Pancreas (tissue), 10 donors: Measurements from ENCODE around the gene NPR3. TPM values are rescaled to one million over a fixed set of nuclear protein-coding genes. Genes with fewer than 3 reads are reported as not detected.
A peak's percentile ranks its signal among the peaks of the same experiment; 100 is the strongest.

Source experiments
- ATAC-seq, 4 donors: fragments of 200-7000 bp; cut with Tn5 transposase; one replicate each; pipeline versions ENCODE4 v1.8.0 to v1.9.1; 2020; ENCODE audit warnings: mild to moderate bottlenecking in 4 of 4, moderate library complexity in 4 of 4
- DNase-seq, 6 donors: peaks; one replicate each; pipeline ENCODE4 v3.0.0-alpha.2; 2020
- FAIRE-seq: peaks from 2 replicates; lab custom pipeline; 2012; peaks lifted over from hg19 to GRCh38; lab: Jason Lieb, UNC
- H3K27ac ChIP-seq, 4 donors: fragments of 200-600 bp; sonication (generic); 1 replicate in 3 of 4; 2 replicates in 1 of 4; pipeline versions ENCODE4 v1.5.0 to v1.8.0; 2020
- H3K27me3 ChIP-seq, 4 donors: fragments of 200-600 bp; one replicate each; pipeline ENCODE4 v1.8.0; 2021
- H3K36me3 ChIP-seq, 3 donors: fragments of 200-600 bp; sonication (generic) in 1 of 3; one replicate each; pipeline versions ENCODE4 v1.5.0 to v1.8.0; 2020 to 2021
- H3K4me1 ChIP-seq, 3 donors: fragments of 200-600 bp; one replicate each; pipeline ENCODE4 v1.8.0; 2021
- H3K4me3 ChIP-seq, 4 donors: fragments of 200-600 bp; sonication (generic) in 2 of 4; one replicate each; pipeline versions ENCODE4 v1.5.0 to v1.8.0; 2020 to 2021
- H3K9me3 ChIP-seq, 4 donors: fragments of 200-600 bp; one replicate each; pipeline ENCODE4 v1.8.0; 2021
- WGBS, 2 donors: extraction: QIAGEN DNeasy Blood & Tissue Kit; methylation state at CpG; one replicate each; pipeline ENCODE4 v1.1.7; 2013; 5-methylcytosine and 5-hydroxymethylcytosine counted together
- intact Hi-C, 3 donors: fragments of 100-400 bp; cut with DNase I; formaldehyde crosslinking; loops; one replicate each; pipeline versions ENCODE4 v1.11.1 to v1.14.2; 2022
- polyA plus RNA-seq, 2 donors: library from polyadenylated mRNA; stranded (reverse); fragments of 200-250 nt; gene quantifications; one replicate each; pipeline ENCODE4 v1.2.3, GENCODE V29; 2013
- total RNA-seq, 6 donors: library from RNA; stranded (reverse); fragmentation: NEBNext Ultra II Directional in 4 of 6; extraction: Animal tissue kit (Norgen Biotek cat#: 25700) in 4 of 6; gene quantifications; one replicate each; pipeline versions ENCODE4 v1.2.1 to v1.2.4, GENCODE V29; 2021 to 2023
- TF ChIP-seq, protein P1 (sequence below), 4 donors: fragments of 200-600 bp; sonication (generic) in 3 of 4; IDR thresholded peaks; one replicate each; pipeline versions ENCODE4 v1.5.0 to v1.8.0; 2021; ENCODE audit warnings: antibody characterized with exemption in 4 of 4
- donor health status: healthy with polysubstance abuse.
- donor health status: DM: no; HTN: no; CAD: no; lungs with moderate emphysema.
- donor health status: DM: no; HTN: no; CAD: no.
- donor health status: control.
- donor health status: control.
- donor health status: Bipolar disorder and iron deficiency.
- donor health status: DM: yes; HTN: yes; CAD: no.
- donor health status: DM: no; HTN: no; CAD: no.
- donor health status: DM: no; HTN: no; CAD: no.
- donor health status: DM: yes; HTN: yes; CAD: no.

NPR3 gene
- total and polyA plus RNA-seq, 8 donors, result 0.25 to 1.3 (median 0.54) TPM

GRCh38 chr5:32692036-32692746 is 18.9 kb upstream of the NPR3 start:
- TF ChIP-seq, protein P1, sequence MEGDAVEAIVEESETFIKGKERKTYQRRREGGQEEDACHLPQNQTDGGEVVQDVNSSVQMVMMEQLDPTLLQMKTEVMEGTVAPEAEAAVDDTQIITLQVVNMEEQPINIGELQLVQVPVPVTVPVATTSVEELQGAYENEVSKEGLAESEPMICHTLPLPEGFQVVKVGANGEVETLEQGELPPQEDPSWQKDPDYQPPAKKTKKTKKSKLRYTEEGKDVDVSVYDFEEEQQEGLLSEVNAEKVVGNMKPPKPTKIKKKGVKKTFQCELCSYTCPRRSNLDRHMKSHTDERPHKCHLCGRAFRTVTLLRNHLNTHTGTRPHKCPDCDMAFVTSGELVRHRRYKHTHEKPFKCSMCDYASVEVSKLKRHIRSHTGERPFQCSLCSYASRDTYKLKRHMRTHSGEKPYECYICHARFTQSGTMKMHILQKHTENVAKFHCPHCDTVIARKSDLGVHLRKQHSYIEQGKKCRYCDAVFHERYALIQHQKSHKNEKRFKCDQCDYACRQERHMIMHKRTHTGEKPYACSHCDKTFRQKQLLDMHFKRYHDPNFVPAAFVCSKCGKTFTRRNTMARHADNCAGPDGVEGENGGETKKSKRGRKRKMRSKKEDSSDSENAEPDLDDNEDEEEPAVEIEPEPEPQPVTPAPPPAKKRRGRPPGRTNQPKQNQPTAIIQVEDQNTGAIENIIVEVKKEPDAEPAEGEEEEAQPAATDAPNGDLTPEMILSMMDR (IDR thresholded peaks at IDR 0.05), result no peak
- FAIRE-seq (no peak), ATAC-seq (no peak), DNase-seq (no peak)
- Histone ChIP-seq H3K27me3 (no peaks in the 10 kb centered on the region), H3K4me1 (peaks cover 0 to 5% (median 5%) of the 10 kb centered on the region in 3 donors), H3K4me3 (no peak overlapping the region), H3K36me3 (no peaks in the 10 kb centered on the region), H3K9me3 (no peaks in the 10 kb centered on the region), H3K27ac (no peak overlapping the region)
- intact Hi-C loops, result no loop called here
- 13 to 24% methylated on average over 3 of the region's 3 CpGs for WGBS, 2 donors

DNA sequence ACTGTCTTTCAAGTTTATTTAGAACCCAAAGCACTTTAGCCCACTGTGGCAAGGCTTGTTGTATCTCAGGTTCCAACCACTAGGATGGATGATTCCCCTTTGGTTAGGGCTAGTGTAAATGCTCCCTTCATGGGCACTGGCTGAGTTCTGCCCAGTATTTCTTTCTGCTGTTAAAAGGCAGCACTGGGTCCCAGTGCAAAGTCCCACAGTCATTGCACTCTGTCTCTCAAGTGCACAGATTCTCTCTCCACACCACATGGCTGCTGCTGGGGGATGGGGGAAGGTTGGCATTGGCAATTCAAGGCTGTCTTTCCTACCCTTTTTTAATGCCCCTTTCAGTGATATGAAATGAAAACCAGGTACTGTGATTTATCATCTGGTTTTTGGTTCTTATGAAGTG is 7.2 kb upstream of the NPR3 start:
- ATAC-seq (no peak), DNase-seq (no peak), FAIRE-seq (no peak)
- H3K4me3 ChIP-seq, result no peak overlapping the region
- TF ChIP-seq, protein P1 (IDR thresholded peaks at IDR 0.05), result no peak
- no peaks in the 10 kb centered on the region for H3K36me3 ChIP-seq
- H3K4me1 ChIP-seq, result no peaks in the 10 kb centered on the region
- H3K27me3 ChIP-seq, result no peaks in the 10 kb centered on the region
- H3K27ac ChIP-seq, result no peak overlapping the region
- intact Hi-C loops, result no loop called here
- H3K9me3 ChIP-seq, result no peaks in the 10 kb centered on the region

- no peak for DNase-seq
- Histone ChIP-seq H3K4me3 (no peak overlapping the region), H3K27me3 (peaks cover 0 to 5% (median 0%) of the 10 kb centered on the region in 4 donors), H3K36me3 (no peaks in the 10 kb centered on the region), H3K9me3 (no peaks in the 10 kb centered on the region), H3K27ac (no peak overlapping the region), H3K4me1 (peaks cover 0 to 8% (median 5%) of the 10 kb centered on the region in 3 donors)
- intact Hi-C loops, result no loop called here
- WGBS, 2 donors, result 26 to 33% methylated on average over 2 of the region's 2 CpGs
- no peak for ATAC-seq
- TF ChIP-seq, protein P1 (IDR thresholded peaks at IDR 0.05), result peak in 2 of 4 donors; percentile 19 to 25
- no peak for FAIRE-seq
Observed at GRCh38 chr5:32707418-32707997, 3.6 kb upstream of the NPR3 start.

GRCh38 chr5:32708949-32709348 is 2.2 kb upstream of the NPR3 start:
- WGBS, 2 donors, result 57 to 61% methylated on average over 16 of the region's 16 CpGs
- DNase-seq, result no peak

More at GRCh38 chr5:32708949-32709348, 2.2 kb upstream of the NPR3 start:
- peaks cover 0 to 8% (median 5%) of the 10 kb centered on the region in 3 donors for H3K4me1 ChIP-seq
- no peaks in the 10 kb centered on the region for H3K36me3 ChIP-seq
- FAIRE-seq (no peak), ATAC-seq (no peak)
- H3K27me3 ChIP-seq, result peaks cover 0 to 5% (median 0%) of the 10 kb centered on the region in 4 donors
- intact Hi-C loops, result no loop called here
- no peaks in the 10 kb centered on the region for H3K9me3 ChIP-seq
- H3K4me3 ChIP-seq, result no peak overlapping the region
- TF ChIP-seq, protein P1 (IDR thresholded peaks at IDR 0.05), result no peak
- H3K27ac ChIP-seq, result no peak overlapping the region
